A549 (cell line): ENCODE measurements around the gene TMEFF2.

ENCODE experiments used
- CEBPB ChIP-seq, 2 experiments: fragments of >200 bp in 1 of 2; sonication (Bioruptor Twin) in 1 of 2; formaldehyde crosslinking in 1 of 2; IDR thresholded peaks; 2 replicates each; pipeline ENCODE4 v1.6.1; 2012 to 2016
- E2F6 ChIP-seq: IDR thresholded peaks from 2 replicates; pipeline ENCODE4 v1.6.1; 2012; ENCODE audit warnings: low read depth, borderline replicate concordance
- EP300 ChIP-seq, 2 experiments: fragments of >200 bp; sonication (Bioruptor Twin); formaldehyde crosslinking; IDR thresholded peaks; 2 replicates in 1 of 2; 3 replicates in 1 of 2; pipeline ENCODE4 v1.6.1; 2016 to 2017
- FOSB ChIP-seq: fragments of 250-450 bp; sonication (Bioruptor Pico); IDR thresholded peaks from 2 replicates; pipeline ENCODE4 v1.5.0; 2020; ENCODE audit warnings: mild to moderate bottlenecking, moderate library complexity
- KDM5A ChIP-seq: fragments of 200-600 bp; sonication (generic); IDR thresholded peaks from 2 replicates; pipeline ENCODE4 v1.6.1; 2016; ENCODE audit warnings: antibody characterized with exemption, mild to moderate bottlenecking
- MAFK ChIP-seq: fragments of 450-650 bp; IDR thresholded peaks from 2 replicates; pipeline ENCODE4 v1.6.1; 2014; ENCODE audit not compliant: partially characterized antibody
- RNF2 ChIP-seq: fragments of 200-600 bp; sonication (generic); IDR thresholded peaks from 2 replicates; pipeline ENCODE4 v1.6.1; 2016; ENCODE audit warnings: low read depth, mild to moderate bottlenecking, antibody characterized with exemption, moderate library complexity, borderline replicate concordance
- ZFP36 ChIP-seq: fragments of 450-650 bp; IDR thresholded peaks from 2 replicates; pipeline ENCODE4 v1.6.1; 2014; ENCODE audit warnings: borderline replicate concordance; ENCODE audit not compliant: partially characterized antibody
- ZSCAN20 ChIP-seq: fragments of 250-450 bp; sonication (Bioruptor Pico); IDR thresholded peaks from 2 replicates; pipeline ENCODE4 v1.8.0; 2022; ENCODE audit warnings: mild to moderate bottlenecking, moderate library complexity
- TF ChIP-seq, protein P1 (sequence below): fragments of >200 bp; sonication (Bioruptor Twin); formaldehyde crosslinking; IDR thresholded peaks from 3 replicates; pipeline ENCODE4 v1.5.1; 2016

GRCh38 chr2:191999101-191999841 lies 195.5 kb downstream of the TMEFF2 start:
- no peak for TF ChIP-seq ZSCAN20
- TF ChIP-seq, protein P1, sequence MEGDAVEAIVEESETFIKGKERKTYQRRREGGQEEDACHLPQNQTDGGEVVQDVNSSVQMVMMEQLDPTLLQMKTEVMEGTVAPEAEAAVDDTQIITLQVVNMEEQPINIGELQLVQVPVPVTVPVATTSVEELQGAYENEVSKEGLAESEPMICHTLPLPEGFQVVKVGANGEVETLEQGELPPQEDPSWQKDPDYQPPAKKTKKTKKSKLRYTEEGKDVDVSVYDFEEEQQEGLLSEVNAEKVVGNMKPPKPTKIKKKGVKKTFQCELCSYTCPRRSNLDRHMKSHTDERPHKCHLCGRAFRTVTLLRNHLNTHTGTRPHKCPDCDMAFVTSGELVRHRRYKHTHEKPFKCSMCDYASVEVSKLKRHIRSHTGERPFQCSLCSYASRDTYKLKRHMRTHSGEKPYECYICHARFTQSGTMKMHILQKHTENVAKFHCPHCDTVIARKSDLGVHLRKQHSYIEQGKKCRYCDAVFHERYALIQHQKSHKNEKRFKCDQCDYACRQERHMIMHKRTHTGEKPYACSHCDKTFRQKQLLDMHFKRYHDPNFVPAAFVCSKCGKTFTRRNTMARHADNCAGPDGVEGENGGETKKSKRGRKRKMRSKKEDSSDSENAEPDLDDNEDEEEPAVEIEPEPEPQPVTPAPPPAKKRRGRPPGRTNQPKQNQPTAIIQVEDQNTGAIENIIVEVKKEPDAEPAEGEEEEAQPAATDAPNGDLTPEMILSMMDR: no peak
- no peak for TF ChIP-seq ZFP36
- no peak for TF ChIP-seq KDM5A
- TF ChIP-seq FOSB (CRISPR knock-in tag): no peak
- no peak for TF ChIP-seq EP300 (IDR thresholded peaks at IDR 0.05)
- no peak for TF ChIP-seq E2F6
- no peak for TF ChIP-seq RNF2
- TF ChIP-seq CEBPB (IDR thresholded peaks at IDR 0.05): no peak
- peak; percentile 87 for TF ChIP-seq MAFK
